Endothelial cell of umbilical vein (primary cell): ENCODE results near the gene MAP2K7.

ENCODE experiments used
- CTCF ChIP-seq, 2 donors: IDR thresholded peaks; 1 replicate in 1 of 2; 2 replicates in 1 of 2; pipeline ENCODE4 v1.5.1; 2011; ENCODE audit warnings: low read length in 2 of 2, mild to moderate bottlenecking in 2 of 2, moderate library complexity in 2 of 2, control low read depth in 1 of 2, inconsistent platforms in 1 of 2, low read depth in 1 of 2; ENCODE audit not compliant: insufficient read depth in 1 of 2; ENCODE audit errors: extremely low read depth in 1 of 2
- EZH2 ChIP-seq: IDR thresholded peaks from 2 replicates; pipeline ENCODE4 v1.6.1; 2012; ENCODE audit warnings: borderline replicate concordance, low read depth, mild to moderate bottlenecking, moderate library complexity, low read length, inconsistent platforms; ENCODE audit not compliant: severe bottlenecking
- GATA2 ChIP-seq: IDR thresholded peaks from 2 replicates; pipeline ENCODE4 v1.7.0; 2011; ENCODE audit warnings: low read depth, mild to moderate bottlenecking, moderate library complexity, mixed read lengths, low read length; ENCODE audit not compliant: insufficient read length, insufficient read depth
- JUN ChIP-seq: IDR thresholded peaks from 2 replicates; pipeline ENCODE4 v1.6.1; 2011; ENCODE audit warnings: borderline replicate concordance, low read depth; ENCODE audit not compliant: insufficient read length, insufficient read depth
- MAX ChIP-seq: IDR thresholded peaks from 2 replicates; pipeline ENCODE4 v1.6.1; 2011; ENCODE audit not compliant: insufficient read depth, insufficient read length
- MYC ChIP-seq: IDR thresholded peaks from one replicate; pipeline ENCODE4 v1.6.1; 2011; ENCODE audit warnings: mild to moderate bottlenecking, low read depth, low read length
- POLR2A ChIP-seq: IDR thresholded peaks from 2 replicates; pipeline ENCODE4 v1.6.1; 2012; ENCODE audit warnings: low read depth, mild to moderate bottlenecking, control low read depth, low read length
- POLR2AphosphoS5 ChIP-seq: IDR thresholded peaks from 2 replicates; pipeline ENCODE4 v1.6.1; 2012; ENCODE audit warnings: low read depth, mild to moderate bottlenecking, control low read depth, low read length, moderate library complexity; ENCODE audit not compliant: insufficient read depth

GRCh38 chr19:7856109-7856591, 47.5 kb upstream of the MAP2K7 start:
- TF ChIP-seq CTCF (IDR thresholded peaks at IDR 0.05; ENCODE audit: extremely low read depth in 1 of 2, insufficient read depth in 1 of 2, low read depth in 1 of 2, low read length in 2 of 2) (no peak), POLR2A (no peak), MAX (no peak), JUN (no peak), EZH2 (no peak), POLR2AphosphoS5 (no peak), GATA2 (no peak), MYC (no peak)
